ENCODE data around the gene DNAJB2.
"Not testable (repeated sequence)": the region's sequence is repeated elsewhere in the genome, so short reads cannot be mapped to it uniquely, and the experiment has no call there.

Gene DNAJB2

GRCh38 chr2:219279151-219279915 is at the start of gene DNAJB2:
Gene DNAJB2 (plus strand): TSS chr2:219279366. CDS start chr2:219279834, 468 bp downstream.
- FAIRE-seq = peak; percentile 49

- FAIRE-seq = no peak
These were observed 49.1 kb upstream of the DNAJB2 start for GRCh38 chr2:219230059-219230540.

GRCh38 chr2:219234331-219234730 is 44.8 kb upstream of the DNAJB2 start:
- FAIRE-seq = no peak

- FAIRE-seq = no peak
These were observed 35.8 kb upstream of the DNAJB2 start for GRCh38 chr2:219243291-219243761.

GRCh38 chr2:219244789-219245147 is 34.4 kb upstream of the DNAJB2 start:
- no peak for FAIRE-seq

- no peak for FAIRE-seq
These were observed 33.8 kb upstream of the DNAJB2 start, which contains the start of the genes GLB1L and STK16 for GRCh38 chr2:219245148-219245898. Gene GLB1L (minus strand): TSS chr2:219245444. CDS start chr2:219243573, 1,871 bp downstream. Gene STK16 (plus strand): TSS chr2:219245479. CDS start chr2:219246000, 521 bp downstream.

- no peak for FAIRE-seq
These were observed 33.3 kb upstream of the DNAJB2 start for GRCh38 chr2:219245899-219246230.

GRCh38 chr2:219246559-219246958 is 32.6 kb upstream of the DNAJB2 start:
- no peak for FAIRE-seq

- FAIRE-seq = no peak
These were observed 31.2 kb upstream of the DNAJB2 start for GRCh38 chr2:219247678-219248642.

GRCh38 chr2:219248845-219249202 is 30.3 kb upstream of the DNAJB2 start:
- FAIRE-seq = no peak

GRCh38 chr2:219249203-219249980 is 29.8 kb upstream of the DNAJB2 start:
- peak; percentile 77 for FAIRE-seq

- no peak for FAIRE-seq
These were observed 29.0 kb upstream of the DNAJB2 start for GRCh38 chr2:219250049-219250781.

- FAIRE-seq = no peak
These were observed 27.5 kb upstream of the DNAJB2 start for GRCh38 chr2:219251656-219252055.

GRCh38 chr2:219252084-219252483 is 27.1 kb upstream of the DNAJB2 start:
- no peak for FAIRE-seq

GRCh38 chr2:219252570-219252899 is 26.6 kb upstream of the DNAJB2 start:
- FAIRE-seq = no peak

- FAIRE-seq = no peak
These were observed 26.0 kb upstream of the DNAJB2 start, which contains the start of gene TUBA4B for GRCh38 chr2:219252900-219253752. Gene TUBA4B (plus strand): TSS chr2:219253243. CDS start chr2:219253408, 165 bp downstream.

- no peak for FAIRE-seq
These were observed 25.2 kb upstream of the DNAJB2 start, which contains the start of gene TUBA4A for GRCh38 chr2:219253753-219254589. Gene TUBA4A (minus strand): TSS chr2:219253918. CDS start chr2:219253858, 60 bp downstream.

GRCh38 chr2:219254590-219255201 is 24.5 kb upstream of the DNAJB2 start:
- no peak for FAIRE-seq

- FAIRE-seq = not testable (repeated sequence)
These were observed 20.2 kb upstream of the DNAJB2 start for GRCh38 chr2:219258942-219259341.

Measured in islet of Langerhans (tissue), 1 donor.